ENCODE data around the gene YBX3. TPM values are rescaled to one million over a fixed set of nuclear protein-coding genes. Genes with fewer than 3 reads are reported as not detected.
A peak's percentile ranks its signal among the peaks of the same experiment; 100 is the strongest.

YBX3 gene
- total RNA-seq, 1 experiment from 2014 or later, result 85.9 TPM

DNA sequence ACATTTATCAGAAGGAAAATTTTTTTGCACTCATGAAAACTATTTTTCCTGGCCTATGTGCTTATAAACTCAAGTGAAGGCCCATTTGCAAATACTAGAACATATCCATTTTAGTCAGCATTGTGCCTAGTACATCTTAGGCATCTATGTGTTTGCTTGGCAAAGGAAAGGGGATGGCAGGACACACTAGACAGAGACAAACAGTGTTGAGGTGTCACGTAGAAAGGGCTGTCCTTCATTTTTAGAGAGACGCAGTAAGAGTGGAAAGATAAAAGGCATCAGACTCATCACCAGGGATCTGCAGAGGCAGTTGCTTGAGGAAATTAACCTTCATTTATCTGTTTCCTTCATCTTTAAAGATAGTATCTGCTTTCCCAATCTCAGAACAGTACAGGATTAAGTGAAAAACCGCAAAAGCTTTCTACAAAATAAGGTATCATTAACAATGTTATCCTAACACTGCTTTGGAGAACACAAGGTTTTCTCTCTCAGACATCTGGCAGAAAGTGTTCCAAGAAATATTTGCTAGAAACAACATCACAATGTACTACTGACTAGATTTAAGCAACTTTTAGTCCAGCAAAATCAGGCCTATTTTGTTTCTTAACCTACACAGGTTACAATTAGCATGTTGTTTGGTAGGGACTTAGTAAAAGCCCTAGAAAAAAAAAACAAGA, 2.0 kb downstream of the YBX3 start:
- H4K20me1 ChIP-seq (ENCODE audit: low read length), result peaks cover 55% of the 10 kb centered on the region
- peaks cover 55% of the 10 kb centered on the region for H3K4me1 ChIP-seq (ENCODE audit: insufficient read depth, low read length)
- H3K27me3 ChIP-seq (ENCODE audit: low read length), result no peaks in the 10 kb centered on the region
- H3K36me3 ChIP-seq (ENCODE audit: low read depth, low read length), result no peaks in the 10 kb centered on the region
- no peaks in the 10 kb centered on the region for H3K9me3 ChIP-seq (ENCODE audit: low read length)
- peak overlapping the region; percentile 98 for H3K4me3 ChIP-seq (ENCODE audit: low read length)
- ChIA-PET CTCF (no interaction called here), POLR2A (ENCODE audit: unreplicated experiment) (no interaction called here)
- DNase-seq (no peak), ATAC-seq (no peak)
- no peaks in the 10 kb centered on the region for H3F3A ChIP-seq (ENCODE audit: low read length, unreplicated experiment)
- TF ChIP-seq EZH2phosphoT487 (IDR thresholded peaks at IDR 0.05; ENCODE audit: borderline replicate concordance, low read length) (no peak), EZH2 (IDR thresholded peaks at IDR 0.05; ENCODE audit: low read length, unreplicated experiment) (no peak)
- TF ChIP-seq, protein P1, sequence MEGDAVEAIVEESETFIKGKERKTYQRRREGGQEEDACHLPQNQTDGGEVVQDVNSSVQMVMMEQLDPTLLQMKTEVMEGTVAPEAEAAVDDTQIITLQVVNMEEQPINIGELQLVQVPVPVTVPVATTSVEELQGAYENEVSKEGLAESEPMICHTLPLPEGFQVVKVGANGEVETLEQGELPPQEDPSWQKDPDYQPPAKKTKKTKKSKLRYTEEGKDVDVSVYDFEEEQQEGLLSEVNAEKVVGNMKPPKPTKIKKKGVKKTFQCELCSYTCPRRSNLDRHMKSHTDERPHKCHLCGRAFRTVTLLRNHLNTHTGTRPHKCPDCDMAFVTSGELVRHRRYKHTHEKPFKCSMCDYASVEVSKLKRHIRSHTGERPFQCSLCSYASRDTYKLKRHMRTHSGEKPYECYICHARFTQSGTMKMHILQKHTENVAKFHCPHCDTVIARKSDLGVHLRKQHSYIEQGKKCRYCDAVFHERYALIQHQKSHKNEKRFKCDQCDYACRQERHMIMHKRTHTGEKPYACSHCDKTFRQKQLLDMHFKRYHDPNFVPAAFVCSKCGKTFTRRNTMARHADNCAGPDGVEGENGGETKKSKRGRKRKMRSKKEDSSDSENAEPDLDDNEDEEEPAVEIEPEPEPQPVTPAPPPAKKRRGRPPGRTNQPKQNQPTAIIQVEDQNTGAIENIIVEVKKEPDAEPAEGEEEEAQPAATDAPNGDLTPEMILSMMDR (conservative IDR thresholded peaks at IDR 0.05; ENCODE audit: low read depth, low read length), result no peak
- intact Hi-C loops (cut with micrococcal nuclease), result no loop called here
- peak overlapping the region; percentile 100 for H3K9ac ChIP-seq (ENCODE audit: low read length)
- H3K79me2 ChIP-seq (ENCODE audit: low read length), result peaks cover 82% of the 10 kb centered on the region
- no TSS peak for BruUV-seq (replicated peaks)
- H2AFZ ChIP-seq (ENCODE audit: low read length), result no peak overlapping the region
- H3K9me2 ChIP-seq (replicated peaks; ENCODE audit: low read length), result no peaks in the 10 kb centered on the region
- H3K27ac ChIP-seq (ENCODE audit: low read length), result peak overlapping the region; percentile 98
- peak overlapping the region; percentile 90 for H3K4me2 ChIP-seq (ENCODE audit: low read length)

DNA sequence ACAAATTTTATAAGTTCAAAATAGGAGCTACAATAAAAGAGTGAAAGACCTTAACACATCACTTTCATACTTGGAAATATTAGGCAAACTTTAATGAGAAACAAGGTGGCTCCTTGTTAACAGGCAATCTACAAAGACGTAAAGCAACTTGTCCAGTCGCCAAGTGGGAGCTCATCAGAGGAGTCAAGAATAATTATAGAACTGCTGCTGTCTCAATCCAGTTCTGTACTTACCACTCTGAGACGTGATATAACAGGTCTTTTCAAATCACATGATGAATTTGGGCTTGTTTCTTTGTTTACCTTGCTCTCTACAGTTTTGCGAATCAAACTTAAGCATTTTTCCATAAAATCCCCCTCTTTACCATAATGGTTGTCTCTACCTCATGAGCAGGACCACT, 3.6 kb downstream of the YBX3 start:
- H3F3A ChIP-seq (ENCODE audit: low read length, unreplicated experiment), result no peaks in the 10 kb centered on the region
- peaks cover 7% of the 10 kb centered on the region; the same call in 1 of the 2 replicates for H3K36me3 ChIP-seq (ENCODE audit: low read depth, low read length)
- H3K9ac ChIP-seq (ENCODE audit: low read length), result no peak overlapping the region
- BruUV-seq (replicated peaks), result no TSS peak
- no peaks in the 10 kb centered on the region for H3K27me3 ChIP-seq (ENCODE audit: low read length)
- TF ChIP-seq EZH2phosphoT487 (IDR thresholded peaks at IDR 0.05; ENCODE audit: borderline replicate concordance, low read length), result no peak
- TF ChIP-seq, protein P1 (conservative IDR thresholded peaks at IDR 0.05; ENCODE audit: low read depth, low read length), result no peak
- TF ChIP-seq EZH2 (IDR thresholded peaks at IDR 0.05; ENCODE audit: low read length, unreplicated experiment), result no peak
- peaks cover 61% of the 10 kb centered on the region for H4K20me1 ChIP-seq (ENCODE audit: low read length)
- H3K4me1 ChIP-seq (ENCODE audit: insufficient read depth, low read length), result peaks cover 60% of the 10 kb centered on the region
- POLR2A ChIA-PET (ENCODE audit: unreplicated experiment), result no interaction called here
- no peak overlapping the region for H3K27ac ChIP-seq (ENCODE audit: low read length)
- no peaks in the 10 kb centered on the region for H3K9me2 ChIP-seq (replicated peaks; ENCODE audit: low read length)
- CTCF ChIA-PET, result no interaction called here
- H3K9me3 ChIP-seq (ENCODE audit: low read length), result no peaks in the 10 kb centered on the region
- no peak for ATAC-seq
- peak overlapping the region; percentile 98 for H3K4me3 ChIP-seq (ENCODE audit: low read length)
- DNase-seq, result no peak
- H3K4me2 ChIP-seq (ENCODE audit: low read length), result peak overlapping the region; percentile 90
- H2AFZ ChIP-seq (ENCODE audit: low read length), result no peak overlapping the region
- intact Hi-C loops (cut with micrococcal nuclease), result loop anchor here (5.0 kb wide), 1 partner anchor 37 kb away; no protein-coding TSS in a partner anchor
- H3K79me2 ChIP-seq (ENCODE audit: low read length), result peaks cover 91% of the 10 kb centered on the region

DNA sequence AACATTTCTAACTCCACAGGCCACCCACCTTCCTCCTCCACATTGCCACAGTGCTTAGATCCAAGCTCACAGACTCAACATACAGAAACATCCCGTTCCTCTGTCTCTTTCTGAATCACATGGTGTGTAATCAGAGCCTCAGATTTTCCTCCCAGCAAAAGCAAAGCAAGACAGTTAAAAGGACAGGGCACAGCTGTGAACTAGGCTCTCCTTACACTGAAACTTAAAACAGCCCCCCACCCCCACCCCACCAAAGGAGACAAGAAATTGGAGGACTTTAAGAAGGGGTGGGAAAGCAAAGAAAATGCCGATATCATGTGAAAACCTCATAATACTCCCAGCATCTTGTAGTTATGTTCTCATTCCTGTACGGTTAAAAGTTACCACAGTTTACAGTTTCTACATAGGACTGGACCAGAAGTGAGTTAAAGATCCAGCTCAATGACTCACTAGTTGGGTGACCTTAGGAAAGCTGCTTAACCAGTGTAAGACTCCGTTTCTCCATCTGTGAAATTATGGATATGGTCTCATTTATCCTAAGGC, 4.8 kb downstream of the YBX3 start:
- Histone ChIP-seq H3K27me3 (ENCODE audit: low read length) (no peaks in the 10 kb centered on the region), H2AFZ (ENCODE audit: low read length) (no peak overlapping the region), H3K4me3 (ENCODE audit: low read length) (peak overlapping the region; percentile 98; the same call in 1 of the 2 replicates), H3K9me2 (replicated peaks; ENCODE audit: low read length) (no peaks in the 10 kb centered on the region), H3K9me3 (ENCODE audit: low read length) (no peaks in the 10 kb centered on the region), H3K27ac (ENCODE audit: low read length) (peak overlapping the region; percentile 24), H3K79me2 (ENCODE audit: low read length) (peaks cover 90% of the 10 kb centered on the region), H4K20me1 (ENCODE audit: low read length) (peaks cover 61% of the 10 kb centered on the region), H3K4me1 (ENCODE audit: insufficient read depth, low read length) (peaks cover 54% of the 10 kb centered on the region), H3K9ac (ENCODE audit: low read length) (no peak overlapping the region), H3K36me3 (ENCODE audit: low read depth, low read length) (peaks cover 19% of the 10 kb centered on the region), H3F3A (ENCODE audit: low read length, unreplicated experiment) (no peaks in the 10 kb centered on the region), H3K4me2 (ENCODE audit: low read length) (peak overlapping the region; percentile 90)
- no TSS peak for BruUV-seq (replicated peaks)
- POLR2A ChIA-PET (ENCODE audit: unreplicated experiment), result interaction anchor here (0.7 kb wide), 1 partner anchor 131 kb away, joined by 4 read pairs; no protein-coding TSS in a partner anchor
- ATAC-seq (no peak), DNase-seq (peak; percentile 44)
- CTCF ChIA-PET, result no interaction called here
- TF ChIP-seq EZH2phosphoT487 (IDR thresholded peaks at IDR 0.05; ENCODE audit: borderline replicate concordance, low read length), result no peak
- TF ChIP-seq, protein P1 (conservative IDR thresholded peaks at IDR 0.05; ENCODE audit: low read depth, low read length), result no peak
- TF ChIP-seq EZH2 (IDR thresholded peaks at IDR 0.05; ENCODE audit: low read length, unreplicated experiment), result no peak
- intact Hi-C loops (cut with micrococcal nuclease), result loop anchor here (5.0 kb wide), 1 partner anchor 36 kb away; no protein-coding TSS in a partner anchor

All from PC-3 (cell line).